Activated CD8-positive, alpha-beta memory T cell treated with anti-CD3 and anti-CD28 coated beads, Interleukin-2, amount 10 ng/mL, durations not matched to agents 7 days and 5 days (primary cell): ENCODE data around the gene ERI3. TPM values are rescaled to one million over a fixed set of nuclear protein-coding genes. Genes with fewer than 3 reads are reported as not detected.

Experiments used
- ATAC-seq: fragments of 150-1000 bp; cut with Tn5 transposase; one replicate; pipeline ENCODE4 v1.10.0; 2021; ENCODE audit warnings: moderate library complexity
- CTCF ChIA-PET: fragments of 350-600 bp; sonication (Branson Sonifier 250); formaldehyde crosslinking; loops from one replicate; lab custom pipeline; 2021; ENCODE audit warnings: antibody characterized with exemption; lab: Charles Lee
- DNase-seq: peaks from one replicate; pipeline ENCODE4 v3.0.0-alpha.2; 2020
- H3K27ac Mint-ChIP-seq: one replicate; pipeline ENCODE4 v1.8.0; 2021; ENCODE audit warnings: mild to moderate bottlenecking, mixed read lengths
- H3K27me3 Mint-ChIP-seq: one replicate; pipeline ENCODE4 v1.8.0; 2021; ENCODE audit warnings: mixed read lengths
- H3K36me3 Mint-ChIP-seq: one replicate; pipeline ENCODE4 v1.8.0; 2021; ENCODE audit warnings: mild to moderate bottlenecking, mixed read lengths
- H3K4me1 Mint-ChIP-seq: one replicate; pipeline ENCODE4 v1.8.0; 2021; ENCODE audit warnings: mixed read lengths
- H3K4me3 Mint-ChIP-seq: one replicate; pipeline ENCODE4 v1.8.0; 2021; ENCODE audit warnings: mild to moderate bottlenecking, moderate library complexity, mixed read lengths
- H3K9me3 Mint-ChIP-seq: one replicate; pipeline ENCODE4 v1.8.0; 2022; ENCODE audit warnings: low read depth, mixed read lengths
- total RNA-seq, 2 experiments: library from RNA; stranded (reverse); gene quantifications; one replicate each; pipeline ENCODE4 v1.2.3, GENCODE V29; 2021

The ERI3 gene
- total RNA-seq, 2 experiments from 2014 or later, result 27.2 to 30.4 TPM

GRCh38 chr1:44200336-44200735 lies 154.7 kb downstream of the ERI3 start:
- DNase-seq (no peak), ATAC-seq (no peak)
- Mint-ChIP-seq H3K9me3 (no peaks in the 10 kb centered on the region), H3K36me3 (no peaks in the 10 kb centered on the region), H3K27ac (no peak overlapping the region), H3K27me3 (peaks cover 12% of the 10 kb centered on the region), H3K4me3 (no peak overlapping the region), H3K4me1 (no peaks in the 10 kb centered on the region)
- CTCF ChIA-PET, result interaction anchor here (0.7 kb wide), 1 partner anchor 393 kb away, joined by 5 read pairs; no protein-coding TSS in a partner anchor

GRCh38 chr1:44174630-44175029 lies 180.4 kb downstream of the ERI3 start:
- no peak overlapping the region for H3K27ac Mint-ChIP-seq

More at GRCh38 chr1:44174630-44175029, 180.4 kb downstream of the ERI3 start:
- CTCF ChIA-PET, result no interaction called here
- no peak for DNase-seq
- Mint-ChIP-seq H3K27me3 (peaks cover 17% of the 10 kb centered on the region), H3K36me3 (peaks cover 6% of the 10 kb centered on the region), H3K9me3 (peaks cover 10% of the 10 kb centered on the region), H3K4me1 (no peaks in the 10 kb centered on the region), H3K4me3 (no peak overlapping the region)
- ATAC-seq, result no peak

Other genes starting within 250 kb of the ERI3 start
- not detected for gene KLF17, start 236.4 kb downstream of the ERI3 start, total RNA-seq
- gene KLF18, start 213.6 kb downstream of the ERI3 start, total RNA-seq, result not detected
- 10 to 100 TPM; 36.9 to 44.1 TPM for gene DMAP1, start 141.8 kb downstream of the ERI3 start, total RNA-seq
- gene RNF220, start 50.0 kb upstream of the ERI3 start, total RNA-seq, result 10 to 100 TPM; 81.8 to 94.1 TPM